ENCODE results near the gene PRSS16.
"Not testable (repeated sequence)": the region's sequence is repeated elsewhere in the genome, so short reads cannot be mapped to it uniquely, and the experiment has no call there.

The PRSS16 gene

GRCh38 chr6:27213544-27214125, 33.9 kb upstream of the PRSS16 start:
- no peak for DNase-seq (ENCODE audit: low spot score)

GRCh38 chr6:27214126-27214601, 33.3 kb upstream of the PRSS16 start:
- TF ChIP-seq CTCF (IDR thresholded peaks at IDR 0.05; ENCODE audit: extremely low read depth, missing control alignments): no peak
- no peak for DNase-seq (ENCODE audit: low spot score)

More at GRCh38 chr6:27213544-27214125, 33.9 kb upstream of the PRSS16 start:
- TF ChIP-seq CTCF (IDR thresholded peaks at IDR 0.05; ENCODE audit: extremely low read depth, missing control alignments): no peak

- no peak for TF ChIP-seq CTCF (IDR thresholded peaks at IDR 0.05; ENCODE audit: extremely low read depth, missing control alignments)
- no peak for DNase-seq (ENCODE audit: low spot score)
Measured at GRCh38 chr6:27216874-27217273, 30.6 kb upstream of the PRSS16 start.

- DNase-seq (ENCODE audit: low spot score): not testable (repeated sequence)
Measured at GRCh38 chr6:27222971-27223370, 24.5 kb upstream of the PRSS16 start.

GRCh38 chr6:27224729-27225128, 22.8 kb upstream of the PRSS16 start:
- DNase-seq (ENCODE audit: low spot score): no peak
- no peak for TF ChIP-seq CTCF (IDR thresholded peaks at IDR 0.05; ENCODE audit: extremely low read depth, missing control alignments)

GRCh38 chr6:27228963-27229477, 18.5 kb upstream of the PRSS16 start:
- no peak for DNase-seq (ENCODE audit: low spot score)
- no peak for TF ChIP-seq CTCF (IDR thresholded peaks at IDR 0.05; ENCODE audit: extremely low read depth, missing control alignments)

GRCh38 chr6:27230758-27231111, 16.8 kb upstream of the PRSS16 start:
- no peak for DNase-seq (ENCODE audit: low spot score)

More at GRCh38 chr6:27230758-27231111, 16.8 kb upstream of the PRSS16 start:
- TF ChIP-seq CTCF (IDR thresholded peaks at IDR 0.05; ENCODE audit: extremely low read depth, missing control alignments): no peak
